Fibroblast of skin of back (primary cell): ENCODE data around the gene C22orf31.

Experiments
- DNase-seq: peaks from one replicate; pipeline ENCODE4 v3.0.0-alpha.2; 2013

Gene C22orf31

GRCh38 chr22:29081517-29082236 lies 20.0 kb upstream of the C22orf31 start:
- no peak for DNase-seq

GRCh38 chr22:29080106-29080975 lies 18.7 kb upstream of the C22orf31 start:
- no peak for DNase-seq

GRCh38 chr22:29079218-29079901 lies 17.7 kb upstream of the C22orf31 start:
- DNase-seq, result no peak

GRCh38 chr22:29078869-29079207 lies 17.2 kb upstream of the C22orf31 start:
- no peak for DNase-seq

GRCh38 chr22:29078036-29078868 lies 16.6 kb upstream of the C22orf31 start:
- DNase-seq, result no peak

GRCh38 chr22:29074276-29074772 lies 12.7 kb upstream of the C22orf31 start:
- no peak for DNase-seq

GRCh38 chr22:29073618-29074275 lies 12.1 kb upstream of the C22orf31 start:
- no peak for DNase-seq

- no peak for DNase-seq
Measured at GRCh38 chr22:29072979-29073617, 11.5 kb upstream of the C22orf31 start, which contains the start of gene KREMEN1. TSS of gene KREMEN1 (plus strand) at chr22:29073035. CDS start at chr22:29073131, 96 bp downstream.

- peak; percentile 71 for DNase-seq
Measured at GRCh38 chr22:29072193-29072978, 10.8 kb upstream of the C22orf31 start.

GRCh38 chr22:29071261-29072045 lies 9.8 kb upstream of the C22orf31 start:
- DNase-seq, result no peak

- no peak for DNase-seq
Measured at GRCh38 chr22:29070490-29070889, 8.9 kb upstream of the C22orf31 start.

GRCh38 chr22:29069463-29069862 lies 7.8 kb upstream of the C22orf31 start:
- DNase-seq, result no peak

- DNase-seq, result no peak
Measured at GRCh38 chr22:29065468-29066190, 4.0 kb upstream of the C22orf31 start.

GRCh38 chr22:29062286-29062821 lies 723 bp upstream of the C22orf31 start:
- no peak for DNase-seq

GRCh38 chr22:29060931-29061330 lies 700 bp downstream of the C22orf31 start:
- DNase-seq, result no peak

- no peak for DNase-seq
Measured at GRCh38 chr22:29060251-29060869, 1.3 kb downstream of the C22orf31 start.

GRCh38 chr22:29056472-29056871 lies 5.2 kb downstream of the C22orf31 start:
- no peak for DNase-seq
